VCaP (cell line): ENCODE results near the gene PLEKHO1.
"Not testable (repeated sequence)": the region's sequence is repeated elsewhere in the genome, so short reads cannot be mapped to it uniquely, and the experiment has no call there.

Source experiments
- H3K27ac ChIP-seq: fragments of 450-650 bp; 2 replicates; pipeline ENCODE4 v1.5.1; 2017
- TF ChIP-seq, protein P1 (sequence below): fragments of 450-650 bp; conservative IDR thresholded peaks from 2 replicates; pipeline ENCODE4 v1.5.1; 2017; ENCODE audit warnings: mild to moderate bottlenecking, moderate library complexity

PLEKHO1 gene

DNA sequence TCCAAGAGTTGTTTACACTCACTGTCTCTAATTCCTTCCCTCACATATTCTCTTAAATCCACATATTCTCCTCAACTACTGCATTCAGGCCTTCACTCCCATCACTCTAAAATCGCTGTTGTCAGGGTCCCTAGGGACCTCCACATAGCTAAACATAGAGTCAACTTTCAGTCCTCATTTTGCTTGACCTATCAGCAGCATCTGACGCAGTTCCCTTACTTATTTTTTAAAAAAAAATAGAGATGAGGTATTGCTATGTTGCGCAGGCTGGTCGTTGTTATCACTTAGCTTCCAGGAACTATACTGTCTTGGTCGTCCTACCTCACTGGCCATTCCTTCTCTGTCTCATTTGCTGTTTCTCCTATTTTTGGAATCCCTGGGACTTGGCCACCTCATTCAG lies 11.7 kb upstream of the PLEKHO1 start:
- TF ChIP-seq, protein P1, sequence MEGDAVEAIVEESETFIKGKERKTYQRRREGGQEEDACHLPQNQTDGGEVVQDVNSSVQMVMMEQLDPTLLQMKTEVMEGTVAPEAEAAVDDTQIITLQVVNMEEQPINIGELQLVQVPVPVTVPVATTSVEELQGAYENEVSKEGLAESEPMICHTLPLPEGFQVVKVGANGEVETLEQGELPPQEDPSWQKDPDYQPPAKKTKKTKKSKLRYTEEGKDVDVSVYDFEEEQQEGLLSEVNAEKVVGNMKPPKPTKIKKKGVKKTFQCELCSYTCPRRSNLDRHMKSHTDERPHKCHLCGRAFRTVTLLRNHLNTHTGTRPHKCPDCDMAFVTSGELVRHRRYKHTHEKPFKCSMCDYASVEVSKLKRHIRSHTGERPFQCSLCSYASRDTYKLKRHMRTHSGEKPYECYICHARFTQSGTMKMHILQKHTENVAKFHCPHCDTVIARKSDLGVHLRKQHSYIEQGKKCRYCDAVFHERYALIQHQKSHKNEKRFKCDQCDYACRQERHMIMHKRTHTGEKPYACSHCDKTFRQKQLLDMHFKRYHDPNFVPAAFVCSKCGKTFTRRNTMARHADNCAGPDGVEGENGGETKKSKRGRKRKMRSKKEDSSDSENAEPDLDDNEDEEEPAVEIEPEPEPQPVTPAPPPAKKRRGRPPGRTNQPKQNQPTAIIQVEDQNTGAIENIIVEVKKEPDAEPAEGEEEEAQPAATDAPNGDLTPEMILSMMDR = no peak
- no peak overlapping the region for H3K27ac ChIP-seq

DNA sequence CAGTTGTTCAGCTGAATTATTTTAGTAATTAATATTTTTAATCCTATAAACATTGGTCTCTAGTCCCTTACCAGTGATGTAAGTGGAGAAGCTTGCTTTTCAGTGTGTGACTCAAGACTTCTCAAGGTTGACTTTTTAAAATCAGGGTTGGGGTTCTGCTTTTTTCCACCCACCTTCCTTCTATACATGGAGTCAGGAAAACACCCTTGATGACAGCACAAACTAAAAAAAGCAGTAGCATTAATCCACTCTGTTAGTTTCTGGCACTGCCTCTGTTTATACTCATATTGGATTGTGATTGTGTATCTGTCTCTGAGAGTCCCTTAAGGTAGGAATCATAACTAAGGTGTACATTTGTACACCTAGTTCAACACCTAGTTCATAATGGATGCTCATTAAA lies 8.3 kb upstream of the PLEKHO1 start:
- TF ChIP-seq, protein P1 = no peak
- H3K27ac ChIP-seq = no peak overlapping the region

DNA sequence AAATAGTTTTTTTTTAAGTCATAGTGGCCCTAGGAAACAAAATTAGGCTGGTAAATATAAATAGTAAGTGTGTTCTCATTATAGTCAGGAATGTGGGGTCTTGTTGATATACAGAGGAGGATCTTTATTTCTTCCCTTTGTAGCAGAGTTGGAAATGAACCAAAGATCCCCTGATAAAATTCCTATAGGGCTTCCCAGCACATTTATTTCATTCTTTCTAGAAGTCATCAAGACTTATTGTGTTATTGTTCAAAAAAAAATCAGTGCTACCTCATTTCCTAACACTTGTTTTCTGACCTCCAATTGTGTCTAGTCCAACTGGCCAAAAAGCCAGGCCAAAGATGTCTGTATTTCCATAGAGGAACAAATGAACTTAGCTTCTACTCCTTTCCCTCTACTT lies 7.6 kb upstream of the PLEKHO1 start:
- TF ChIP-seq, protein P1 = no peak

DNA sequence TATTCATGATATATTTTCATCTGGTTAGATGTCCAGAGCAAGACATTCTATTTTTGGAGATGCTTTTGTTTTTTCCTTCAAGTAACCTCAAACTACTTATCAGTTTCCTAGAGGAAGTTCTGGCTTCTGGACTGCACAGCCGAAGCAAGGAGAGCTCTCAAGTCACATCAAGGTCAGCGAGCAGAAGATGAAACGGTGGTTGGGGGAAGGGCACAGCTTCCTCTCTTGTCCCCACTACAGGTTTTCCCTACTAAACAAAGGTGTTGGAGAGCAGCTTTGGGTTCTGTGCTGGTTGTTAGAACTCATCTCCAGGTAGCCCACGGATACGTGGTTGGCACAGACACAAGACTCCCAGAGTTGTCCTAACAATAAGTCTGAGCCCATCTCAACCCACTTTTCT lies 5.1 kb upstream of the PLEKHO1 start:
- TF ChIP-seq, protein P1 = no peak
- no peak overlapping the region for H3K27ac ChIP-seq

More for the DNA sequence above, 7.6 kb upstream of the PLEKHO1 start:
- H3K27ac ChIP-seq = no peak overlapping the region

DNA sequence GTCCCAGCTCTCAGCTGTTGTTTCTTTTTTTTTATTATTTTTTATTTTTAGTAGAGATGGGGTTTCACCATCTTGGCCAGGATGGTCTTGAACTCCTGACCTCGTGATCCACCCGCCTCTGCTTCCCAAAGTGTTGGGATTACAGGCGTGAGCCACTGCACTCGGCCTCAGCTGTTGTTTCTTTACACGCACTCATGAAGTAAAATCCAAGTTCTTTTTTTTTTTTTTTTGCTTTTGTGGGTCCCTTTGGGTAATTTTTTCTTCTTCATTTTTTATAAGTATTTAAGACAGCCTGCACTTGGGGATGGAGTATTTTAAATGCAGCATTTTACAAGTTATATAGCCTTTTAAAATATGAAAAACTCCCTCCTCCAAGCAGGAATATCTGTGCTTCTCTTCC lies 3.7 kb upstream of the PLEKHO1 start:
- H3K27ac ChIP-seq = not testable (repeated sequence)

DNA sequence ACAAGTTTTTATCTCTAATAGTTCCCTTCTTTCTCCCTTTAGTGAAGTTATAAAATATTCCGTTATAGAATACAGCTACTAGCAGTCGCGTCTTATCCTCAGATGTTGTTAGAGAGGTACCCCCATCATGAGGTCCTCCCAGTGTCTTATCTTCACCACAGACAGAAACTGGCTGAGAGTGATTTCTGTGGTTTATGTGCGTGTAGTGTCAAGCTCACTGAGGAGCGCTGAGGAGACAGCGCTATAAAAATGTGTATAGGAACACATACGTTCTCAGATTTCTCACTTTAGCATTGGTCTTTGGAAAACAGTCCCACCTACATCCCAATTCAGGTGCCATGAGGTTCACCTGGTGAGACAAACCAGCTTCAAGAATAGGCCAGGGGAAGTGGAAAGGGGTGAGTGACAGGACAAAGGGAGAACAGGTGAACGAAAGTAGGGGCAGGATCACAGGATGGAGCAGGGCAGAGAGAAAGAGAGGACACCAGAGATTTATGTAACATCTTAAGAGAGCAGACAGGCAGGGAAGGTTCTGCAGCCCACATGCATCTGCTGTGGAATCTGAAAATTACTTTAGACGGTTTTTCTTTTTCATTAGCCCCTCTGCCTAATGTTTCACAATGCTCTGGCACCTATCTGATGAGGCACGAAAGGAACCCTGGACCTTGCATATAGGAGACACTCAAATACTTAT lies 2.7 kb upstream of the PLEKHO1 start:
- TF ChIP-seq, protein P1 = no peak
- H3K27ac ChIP-seq = no peak overlapping the region

DNA sequence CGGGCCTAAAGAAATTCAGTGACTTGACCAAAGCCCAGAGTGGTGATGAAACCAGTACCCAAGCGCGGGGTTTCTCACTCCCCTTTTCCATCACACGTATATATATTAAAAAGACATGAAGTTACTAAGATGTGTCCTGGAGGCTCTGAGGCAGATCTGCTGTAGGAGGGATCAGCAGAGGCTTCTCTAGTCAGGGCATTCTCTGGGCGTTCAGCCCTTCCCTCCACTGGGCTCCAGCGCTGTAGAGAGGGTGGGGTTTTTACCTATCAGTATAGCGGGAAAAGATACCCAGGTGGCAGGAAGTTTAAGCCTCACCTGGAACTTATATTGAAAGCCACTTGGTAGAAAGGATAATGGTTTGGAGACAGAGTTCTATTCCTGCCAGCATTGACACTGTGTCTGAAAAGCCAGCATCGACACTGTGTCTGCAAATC lies 862 bp upstream of the PLEKHO1 start:
- TF ChIP-seq, protein P1 = no peak
- H3K27ac ChIP-seq = peak overlapping the region; percentile 58; the same call in 1 of the 2 replicates
